Cardiac fibroblast (primary cell): ENCODE results near the gene FAM135A.
A peak's percentile ranks its signal among the peaks of the same experiment; 100 is the strongest.

Experiments used
- DNase-seq, 2 donors: peaks; one replicate each; pipeline versions ENCODE4 v3.0.0 to v3.0.0-alpha.2; 2010; ENCODE audit warnings: low read depth in 2 of 2
- H3K4me3 ChIP-seq, 2 donors: replicated peaks in 1 of 2; 1 replicate in 1 of 2; 2 replicates in 1 of 2; pipeline ENCODE4 v1.5.1; 2011; ENCODE audit warnings: low read depth in 2 of 2, low read length in 2 of 2, mild to moderate bottlenecking in 2 of 2, moderate library complexity in 1 of 2
- CTCF ChIP-seq: IDR thresholded peaks from one replicate; pipeline ENCODE4 v1.5.1; 2011; ENCODE audit warnings: low read depth, mild to moderate bottlenecking, low read length, inconsistent platforms

Gene FAM135A

GRCh38 chr6:70396163-70396562 lies 17.1 kb upstream of the FAM135A start:
- DNase-seq, result no peak
- no peak overlapping the region for H3K4me3 ChIP-seq
- no peak for TF ChIP-seq CTCF

- peak; percentile 26 to 74 for DNase-seq
- H3K4me3 ChIP-seq, result no peak overlapping the region
- no peak for TF ChIP-seq CTCF
These were observed 16.2 kb upstream of the FAM135A start for GRCh38 chr6:70396796-70397729.

- peak; percentile 40 to 88 for DNase-seq
- no peak for TF ChIP-seq CTCF
- peak overlapping the region in 1 of 2 donors; percentile 28 for H3K4me3 ChIP-seq
These were observed 14.3 kb upstream of the FAM135A start for GRCh38 chr6:70398783-70399728.

- TF ChIP-seq CTCF, result no peak
- H3K4me3 ChIP-seq, result no peak overlapping the region
- DNase-seq, result no peak
These were observed 8.7 kb upstream of the FAM135A start for GRCh38 chr6:70404658-70405057.

GRCh38 chr6:70409216-70409615 lies 4.1 kb upstream of the FAM135A start:
- TF ChIP-seq CTCF, result no peak
- no peak overlapping the region for H3K4me3 ChIP-seq
- DNase-seq, result no peak

- no peak for TF ChIP-seq CTCF
- H3K4me3 ChIP-seq, result no peak overlapping the region
- no peak for DNase-seq
These were observed 1.6 kb upstream of the FAM135A start for GRCh38 chr6:70411542-70412251.
